Astrocyte (in vitro differentiated cells and primary cell): Measurements from ENCODE around the gene IGSF21.

Experiments used
- CTCF ChIP-seq: IDR thresholded peaks from 2 replicates; pipeline ENCODE4 v1.5.1; 2011; ENCODE audit warnings: low read depth, mild to moderate bottlenecking, inconsistent platforms, low read length, moderate library complexity; ENCODE audit not compliant: insufficient read depth
- EZH2 ChIP-seq: IDR thresholded peaks from 2 replicates; pipeline ENCODE4 v1.6.1; 2012; ENCODE audit warnings: mild to moderate bottlenecking, low read length, inconsistent platforms; ENCODE audit not compliant: insufficient read depth

DNA sequence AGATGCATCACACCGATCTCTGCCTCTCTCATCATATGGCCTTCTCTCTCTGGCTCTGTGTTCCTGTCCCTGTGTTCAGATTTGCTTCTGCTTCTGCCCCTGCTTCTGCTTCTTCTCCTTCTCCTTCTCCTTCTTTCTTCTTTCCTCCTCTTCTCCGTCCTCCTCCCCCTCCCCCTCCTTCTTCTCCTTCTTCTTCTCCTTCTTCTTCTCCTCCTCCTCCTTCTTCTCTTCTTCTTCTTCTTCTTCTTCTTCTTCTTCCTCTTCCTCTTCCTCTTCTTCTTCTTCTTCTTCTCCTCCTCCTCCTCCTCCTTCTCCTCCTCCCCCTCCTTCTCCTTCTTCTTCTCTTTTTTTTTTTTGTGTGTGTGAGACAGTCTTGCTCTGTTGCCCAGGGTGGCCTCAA, 233.2 kb downstream of the IGSF21 start:
- no peak for TF ChIP-seq CTCF
- no peak for TF ChIP-seq EZH2
